Measurements from ENCODE around the gene CBLC. TPM values are rescaled to one million over a fixed set of nuclear protein-coding genes. Genes with fewer than 3 reads are reported as not detected.

The CBLC gene
- polyA plus RNA-seq, 1 of the 3 experiments (the other 2 are of a cell fraction), result not detected

DNA sequence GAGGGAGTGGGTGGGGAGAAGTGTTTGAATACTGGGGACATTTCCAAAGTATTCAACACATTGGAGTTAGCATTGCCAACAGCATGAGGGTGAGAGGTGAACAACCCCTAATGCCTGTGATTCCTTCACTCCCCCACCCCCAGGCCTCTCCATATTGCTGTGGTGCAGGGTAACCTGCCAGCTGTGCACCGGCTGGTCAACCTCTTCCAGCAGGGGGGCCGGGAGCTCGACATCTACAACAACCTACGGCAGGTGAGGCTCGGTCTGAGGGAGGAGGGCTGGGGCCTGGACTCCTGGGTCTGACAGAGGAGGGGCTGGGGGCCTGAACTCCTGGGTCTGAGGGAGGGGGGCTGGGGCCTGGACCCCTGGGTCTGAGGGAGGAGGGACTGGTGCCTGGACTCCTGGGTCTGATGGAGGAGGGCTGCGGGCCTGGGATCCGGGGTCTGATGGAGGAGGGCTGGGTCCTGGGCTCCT is 21.6 kb upstream of the CBLC start:
- no peak for DNase-seq
- H3K36me3 ChIP-seq (replicated peaks in 1 of 2; ENCODE audit: control insufficient read depth in 1 of 2, insufficient read depth in 2 of 2, low read length in 1 of 2), result peaks cover 19 to 23% of the 10 kb centered on the region in 2 experiments
- CTCF ChIA-PET, result interaction anchor here (1.1 to 8.7 kb wide), 3 partner anchors 14 to 32 kb away, joined by 3 to 86 read pairs (median 35); no protein-coding TSS in a partner anchor
- H3K9ac ChIP-seq, result no peak overlapping the region
- H3K27me3 ChIP-seq (ENCODE audit: insufficient read depth), result no peaks in the 10 kb centered on the region
- POLR2A ChIA-PET, result no interaction called here
- peaks cover 21 to 24% of the 10 kb centered on the region in 2 experiments; a peak in 3 of 4 replicates for H3K4me1 ChIP-seq (ENCODE audit: control insufficient read depth in 1 of 2, insufficient read depth in 2 of 2, low read depth in 1 of 2, low read length in 1 of 2)
- no peak overlapping the region for H3K4me3 ChIP-seq (ENCODE audit: low read depth in 2 of 2, low read length in 1 of 2)
- peaks cover 15% of the 10 kb centered on the region for H3F3A ChIP-seq (replicated peaks; ENCODE audit: insufficient read depth)
- no peak overlapping the region for H3K27ac ChIP-seq (ENCODE audit: low read depth in 2 of 2, low read length in 1 of 2)
- no peak overlapping the region for H2AFZ ChIP-seq (ENCODE audit: low read depth)
- H3K79me2 ChIP-seq (ENCODE audit: insufficient read depth), result peaks cover 7% of the 10 kb centered on the region; the same call in 1 of the 2 replicates
- H3K9me3 ChIP-seq, result no peaks in the 10 kb centered on the region
- 99% methylated on average over 7 of the region's 7 CpGs for WGBS (ENCODE audit: low lambda C conversion rate)
- no peaks in the 10 kb centered on the region for H3K9me2 ChIP-seq
- TF ChIP-seq TCF12 (IDR thresholded peaks at IDR 0.05) (no peak), RFX5 (IDR thresholded peaks at IDR 0.05; ENCODE audit: low read length) (no peak), RXRA (IDR thresholded peaks at IDR 0.05; ENCODE audit: borderline replicate concordance, low read depth) (no peak), TEAD4 (IDR thresholded peaks at IDR 0.05; ENCODE audit: borderline replicate concordance, insufficient read depth) (no peak), NFIC (IDR thresholded peaks at IDR 0.05; ENCODE audit: borderline replicate concordance) (no peak), CHD2 (IDR thresholded peaks at IDR 0.05; ENCODE audit: low read length, partially characterized antibody) (no peak), FOSL2 (IDR thresholded peaks at IDR 0.05; ENCODE audit: borderline replicate concordance, low read depth) (no peak)
- TF ChIP-seq, protein P1, sequence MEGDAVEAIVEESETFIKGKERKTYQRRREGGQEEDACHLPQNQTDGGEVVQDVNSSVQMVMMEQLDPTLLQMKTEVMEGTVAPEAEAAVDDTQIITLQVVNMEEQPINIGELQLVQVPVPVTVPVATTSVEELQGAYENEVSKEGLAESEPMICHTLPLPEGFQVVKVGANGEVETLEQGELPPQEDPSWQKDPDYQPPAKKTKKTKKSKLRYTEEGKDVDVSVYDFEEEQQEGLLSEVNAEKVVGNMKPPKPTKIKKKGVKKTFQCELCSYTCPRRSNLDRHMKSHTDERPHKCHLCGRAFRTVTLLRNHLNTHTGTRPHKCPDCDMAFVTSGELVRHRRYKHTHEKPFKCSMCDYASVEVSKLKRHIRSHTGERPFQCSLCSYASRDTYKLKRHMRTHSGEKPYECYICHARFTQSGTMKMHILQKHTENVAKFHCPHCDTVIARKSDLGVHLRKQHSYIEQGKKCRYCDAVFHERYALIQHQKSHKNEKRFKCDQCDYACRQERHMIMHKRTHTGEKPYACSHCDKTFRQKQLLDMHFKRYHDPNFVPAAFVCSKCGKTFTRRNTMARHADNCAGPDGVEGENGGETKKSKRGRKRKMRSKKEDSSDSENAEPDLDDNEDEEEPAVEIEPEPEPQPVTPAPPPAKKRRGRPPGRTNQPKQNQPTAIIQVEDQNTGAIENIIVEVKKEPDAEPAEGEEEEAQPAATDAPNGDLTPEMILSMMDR (IDR thresholded peaks at IDR 0.05), result no peak
- TF ChIP-seq, protein P2, sequence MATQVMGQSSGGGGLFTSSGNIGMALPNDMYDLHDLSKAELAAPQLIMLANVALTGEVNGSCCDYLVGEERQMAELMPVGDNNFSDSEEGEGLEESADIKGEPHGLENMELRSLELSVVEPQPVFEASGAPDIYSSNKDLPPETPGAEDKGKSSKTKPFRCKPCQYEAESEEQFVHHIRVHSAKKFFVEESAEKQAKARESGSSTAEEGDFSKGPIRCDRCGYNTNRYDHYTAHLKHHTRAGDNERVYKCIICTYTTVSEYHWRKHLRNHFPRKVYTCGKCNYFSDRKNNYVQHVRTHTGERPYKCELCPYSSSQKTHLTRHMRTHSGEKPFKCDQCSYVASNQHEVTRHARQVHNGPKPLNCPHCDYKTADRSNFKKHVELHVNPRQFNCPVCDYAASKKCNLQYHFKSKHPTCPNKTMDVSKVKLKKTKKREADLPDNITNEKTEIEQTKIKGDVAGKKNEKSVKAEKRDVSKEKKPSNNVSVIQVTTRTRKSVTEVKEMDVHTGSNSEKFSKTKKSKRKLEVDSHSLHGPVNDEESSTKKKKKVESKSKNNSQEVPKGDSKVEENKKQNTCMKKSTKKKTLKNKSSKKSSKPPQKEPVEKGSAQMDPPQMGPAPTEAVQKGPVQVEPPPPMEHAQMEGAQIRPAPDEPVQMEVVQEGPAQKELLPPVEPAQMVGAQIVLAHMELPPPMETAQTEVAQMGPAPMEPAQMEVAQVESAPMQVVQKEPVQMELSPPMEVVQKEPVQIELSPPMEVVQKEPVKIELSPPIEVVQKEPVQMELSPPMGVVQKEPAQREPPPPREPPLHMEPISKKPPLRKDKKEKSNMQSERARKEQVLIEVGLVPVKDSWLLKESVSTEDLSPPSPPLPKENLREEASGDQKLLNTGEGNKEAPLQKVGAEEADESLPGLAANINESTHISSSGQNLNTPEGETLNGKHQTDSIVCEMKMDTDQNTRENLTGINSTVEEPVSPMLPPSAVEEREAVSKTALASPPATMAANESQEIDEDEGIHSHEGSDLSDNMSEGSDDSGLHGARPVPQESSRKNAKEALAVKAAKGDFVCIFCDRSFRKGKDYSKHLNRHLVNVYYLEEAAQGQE (IDR thresholded peaks at IDR 0.05; ENCODE audit: low read depth, low read length), result no peak
- H4K20me1 ChIP-seq (ENCODE audit: insufficient read depth), result peaks cover 5% of the 10 kb centered on the region; the same call in 1 of the 2 replicates
- H3K4me2 ChIP-seq, result no peak overlapping the region

DNA sequence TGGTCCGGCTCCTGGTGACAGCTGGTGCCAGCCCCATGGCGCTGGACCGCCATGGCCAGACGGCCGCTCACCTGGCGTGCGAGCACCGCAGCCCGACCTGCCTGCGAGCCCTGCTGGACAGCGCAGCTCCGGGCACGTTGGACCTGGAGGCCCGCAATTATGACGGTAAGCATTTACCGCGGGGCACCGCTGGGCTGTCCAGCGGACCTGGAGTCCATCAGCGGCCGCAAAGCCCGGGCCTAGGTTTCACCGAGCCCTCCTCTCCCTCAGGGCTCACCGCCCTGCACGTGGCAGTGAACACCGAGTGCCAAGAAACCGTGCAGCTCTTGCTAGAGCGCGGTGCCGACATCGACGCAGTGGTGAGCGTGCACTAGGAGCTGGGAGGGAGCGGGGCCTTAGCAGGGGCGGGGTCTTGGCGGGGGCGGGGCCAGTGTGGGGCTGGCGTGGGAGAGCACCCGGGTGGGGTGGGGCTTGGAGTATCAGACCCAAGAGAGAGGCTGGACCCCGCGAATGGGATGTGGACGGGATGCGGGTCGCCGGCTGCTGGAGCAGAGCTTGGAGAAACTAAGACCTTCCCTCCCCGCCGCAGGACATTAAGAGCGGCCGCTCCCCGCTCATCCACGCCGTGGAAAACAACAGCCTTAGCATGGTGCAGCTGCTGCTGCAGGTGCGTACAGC is 20.5 kb upstream of the CBLC start:
- Histone ChIP-seq H3K4me3 (ENCODE audit: low read depth in 2 of 2, low read length in 1 of 2) (peak overlapping the region in 1 of 2 experiments; percentile 28; a peak in 1 of 4 replicates), H3K9ac (no peak overlapping the region), H2AFZ (ENCODE audit: low read depth) (no peak overlapping the region), H3K4me2 (no peak overlapping the region), H3K27ac (ENCODE audit: low read depth in 2 of 2, low read length in 1 of 2) (no peak overlapping the region), H3K36me3 (replicated peaks in 1 of 2; ENCODE audit: control insufficient read depth in 1 of 2, insufficient read depth in 2 of 2, low read length in 1 of 2) (peaks cover 19 to 23% of the 10 kb centered on the region in 2 experiments), H4K20me1 (ENCODE audit: insufficient read depth) (peaks cover 5% of the 10 kb centered on the region; the same call in 1 of the 2 replicates), H3F3A (replicated peaks; ENCODE audit: insufficient read depth) (peaks cover 13% of the 10 kb centered on the region), H3K27me3 (ENCODE audit: insufficient read depth) (no peaks in the 10 kb centered on the region), H3K9me2 (no peaks in the 10 kb centered on the region), H3K9me3 (no peaks in the 10 kb centered on the region), H3K4me1 (ENCODE audit: control insufficient read depth in 1 of 2, insufficient read depth in 2 of 2, low read depth in 1 of 2, low read length in 1 of 2) (peaks cover 21 to 24% of the 10 kb centered on the region in 2 experiments; a peak in 3 of 4 replicates), H3K79me2 (ENCODE audit: insufficient read depth) (0 out of 2 replicates have a peak, but pooled peaks cover 5% of the 10 kb centered on the region)
- WGBS (ENCODE audit: low lambda C conversion rate), result 76% methylated on average over 47 of the region's 53 CpGs
- DNase-seq, result peak; percentile 89
- POLR2A ChIA-PET, result interaction anchor here (1.6 kb wide), 1 partner anchor 35 kb away, joined by 3 read pairs; no protein-coding TSS in a partner anchor
- CTCF ChIA-PET, result interaction anchor here (0.9 to 8.7 kb wide), 10 partner anchors 10 to 243 kb away, joined by 3 to 86 read pairs (median 4); no protein-coding TSS in a partner anchor
- TF ChIP-seq CHD2 (IDR thresholded peaks at IDR 0.05; ENCODE audit: low read length, partially characterized antibody) (no peak), SMC3 (IDR thresholded peaks at IDR 0.05; ENCODE audit: low read depth, low read length) (no peak), TEAD4 (IDR thresholded peaks at IDR 0.05; ENCODE audit: borderline replicate concordance, insufficient read depth) (no peak), EZH2phosphoT487 (IDR thresholded peaks at IDR 0.05; ENCODE audit: borderline replicate concordance, low read depth) (no peak), MXI1 (IDR thresholded peaks at IDR 0.05; ENCODE audit: low read depth, low read length) (no peak)
- TF ChIP-seq, protein P1 (IDR thresholded peaks at IDR 0.05), result no peak

All from SK-N-SH (cell line).